Neural progenitor cell (in vitro differentiated cells): ENCODE data around the gene C16orf86.

Source experiments
- CTCF ChIP-seq: fragments of 200-600 bp; sonication (generic); IDR thresholded peaks from 2 replicates; pipeline ENCODE4 v1.5.1; 2017; ENCODE audit warnings: antibody characterized with exemption, mild to moderate bottlenecking
- EZH2 ChIP-seq: fragments of 200-600 bp; sonication (generic); IDR thresholded peaks from 2 replicates; pipeline ENCODE4 v1.6.1; 2017; ENCODE audit warnings: antibody characterized with exemption, mild to moderate bottlenecking, moderate library complexity

DNA sequence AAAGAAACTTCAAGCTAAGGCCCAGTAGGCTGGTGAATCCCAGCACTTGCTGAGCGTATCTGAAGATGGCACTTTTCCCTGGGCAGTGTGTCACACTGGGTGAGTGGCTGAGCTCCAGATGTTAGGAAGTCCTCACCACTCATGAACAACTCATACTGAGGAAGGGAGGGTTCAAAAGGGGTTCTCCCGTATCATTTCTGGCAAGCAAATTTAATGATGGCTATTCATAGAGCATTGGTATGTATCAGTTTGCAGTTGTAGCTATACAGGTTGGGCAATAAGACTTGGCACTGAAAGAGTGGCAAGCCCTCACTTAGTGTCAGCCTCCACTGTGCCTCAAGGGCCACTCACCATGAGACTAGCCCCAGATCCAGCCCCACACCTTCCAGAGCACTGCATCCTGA, 41.8 kb downstream of the C16orf86 start:
- no peak for TF ChIP-seq CTCF
- no peak for TF ChIP-seq EZH2
